GM19035 (cell line): ENCODE results near the gene IFRD2.

Experiments used
- ATAC-seq: cut with Tn5 transposase; IDR thresholded peaks from one replicate; pipeline ENCODE4 v1.9.1; 2021; ENCODE audit not compliant: unreplicated experiment

The IFRD2 gene

GRCh38 chr3:50302095-50303012, 10.1 kb upstream of the IFRD2 start:
- ATAC-seq, result no peak

- ATAC-seq, result no peak
These were observed 8.5 kb upstream of the IFRD2 start for GRCh38 chr3:50300681-50301254.

- no peak for ATAC-seq
These were observed 7.9 kb upstream of the IFRD2 start for GRCh38 chr3:50299929-50300680.

- no peak for ATAC-seq
These were observed 7.4 kb upstream of the IFRD2 start for GRCh38 chr3:50299638-50299928.

- ATAC-seq, result peak; percentile 86
These were observed 6.8 kb upstream of the IFRD2 start, which contains the start of the genes HYAL3 and NAA80 for GRCh38 chr3:50298836-50299637. Gene HYAL3 (minus strand): TSS chr3:50299405. CDS start chr3:50295602, 3,803 bp downstream. Gene NAA80 (minus strand): TSS chr3:50299405. CDS start chr3:50297463, 1,942 bp downstream.

GRCh38 chr3:50297896-50298725, 5.9 kb upstream of the IFRD2 start:
- no peak for ATAC-seq

GRCh38 chr3:50297384-50297775, 5.2 kb upstream of the IFRD2 start:
- ATAC-seq, result no peak

- no peak for ATAC-seq
These were observed 4.6 kb upstream of the IFRD2 start for GRCh38 chr3:50296721-50297383.

- ATAC-seq, result no peak
These were observed 3.6 kb upstream of the IFRD2 start for GRCh38 chr3:50295553-50296431.

GRCh38 chr3:50294492-50295403, 2.5 kb upstream of the IFRD2 start:
- no peak for ATAC-seq

GRCh38 chr3:50294089-50294488, 1.9 kb upstream of the IFRD2 start:
- ATAC-seq, result no peak

- no peak for ATAC-seq
These were observed 1.0 kb upstream of the IFRD2 start for GRCh38 chr3:50293079-50293801.

GRCh38 chr3:50290161-50290641, 2.0 kb downstream of the IFRD2 start:
- ATAC-seq, result no peak

GRCh38 chr3:50289130-50289529, 3.1 kb downstream of the IFRD2 start:
- no peak for ATAC-seq

- ATAC-seq, result no peak
These were observed 3.7 kb downstream of the IFRD2 start for GRCh38 chr3:50288387-50289007.

- no peak for ATAC-seq
These were observed 5.0 kb downstream of the IFRD2 start for GRCh38 chr3:50287262-50287661.
